Prostate gland (tissue), 2 donors: Measurements from ENCODE around the gene SIK2. TPM values are rescaled to one million over a fixed set of nuclear protein-coding genes. Genes with fewer than 3 reads are reported as not detected.

Experiments
- DNase-seq: peaks from one replicate; pipeline ENCODE4 v3.0.0-alpha.2; 2019; ENCODE audit warnings: low spot score
- H3K27ac ChIP-seq, 2 donors: fragments of 200-600 bp; sonication (generic); 2 replicates each; pipeline ENCODE4 v1.5.1; 2017 to 2019
- H3K27me3 ChIP-seq: fragments of 200-600 bp; sonication (generic); replicated peaks from 2 replicates; pipeline ENCODE4 v1.5.1; 2019; ENCODE audit not compliant: insufficient read depth
- H3K36me3 ChIP-seq, 2 donors: fragments of 200-600 bp; sonication (generic); 1 replicate in 1 of 2; 2 replicates in 1 of 2; pipeline versions ENCODE4 v1.5.1 to v1.8.1; 2017 to 2019
- H3K4me1 ChIP-seq: fragments of 200-600 bp; sonication (generic); replicated peaks from 2 replicates; pipeline ENCODE4 v1.5.1; 2019
- H3K4me3 ChIP-seq, 2 donors: fragments of 200-600 bp; sonication (generic); 2 replicates each; pipeline ENCODE4 v1.5.1; 2017 to 2019
- H3K9me3 ChIP-seq: fragments of 200-600 bp; sonication (generic); 2 replicates; pipeline ENCODE4 v1.5.1; 2017
- CTCF ChIP-seq, 4 experiments: fragments of 200-600 bp in 2 of 4; fragments of 450-650 bp in 2 of 4; sonication (generic) in 2 of 4; IDR thresholded peaks; 1 replicate in 3 of 4; 2 replicates in 1 of 4; pipeline ENCODE4 v1.5.1; 2016 to 2019; ENCODE audit warnings: antibody characterized with exemption in 4 of 4, mild to moderate bottlenecking in 2 of 4, moderate library complexity in 2 of 4
- POLR2A ChIP-seq: fragments of 450-650 bp; IDR thresholded peaks from one replicate; pipeline ENCODE4 v1.6.1; 2016; ENCODE audit warnings: antibody characterized with exemption, mild to moderate bottlenecking
- POLR2AphosphoS5 ChIP-seq: sonication (generic); formaldehyde crosslinking; IDR thresholded peaks from one replicate; pipeline ENCODE4 v1.6.1; 2017; ENCODE audit warnings: antibody characterized with exemption
- WGBS: methylation state at CpG from one replicate; pipeline ENCODE4 v1.1.5; 2018; 5-methylcytosine and 5-hydroxymethylcytosine counted together
- intact Hi-C: fragments of 100-400 bp; cut with DNase I; formaldehyde crosslinking; loops from one replicate; pipeline ENCODE4 v1.14.2; 2022
- total RNA-seq, 2 donors: library from RNA; depleted of rRNA; stranded (reverse); fragments of >200 nt; gene quantifications; one replicate each; pipeline ENCODE4 v1.1.0, GENCODE V29; 2016

SIK2 gene
- total RNA-seq, 2 donors from 2014 or later, result 13.0 to 18.7 TPM

GRCh38 chr11:111733016-111733415 lies 130.8 kb downstream of the SIK2 start:
- peak overlapping the region; percentile 82 to 83 for H3K27ac ChIP-seq
- H3K4me1 ChIP-seq, result peaks cover 14% of the 10 kb centered on the region
- no peaks in the 10 kb centered on the region for H3K27me3 ChIP-seq
- H3K36me3 ChIP-seq, result no peaks in the 10 kb centered on the region
- TF ChIP-seq CTCF (IDR thresholded peaks at IDR 0.05), result no peak
- no peak for TF ChIP-seq POLR2A
- peak; percentile 6 for TF ChIP-seq POLR2AphosphoS5
- WGBS, result 48% methylated on average over 7 of the region's 7 CpGs
- H3K9me3 ChIP-seq, result no peaks in the 10 kb centered on the region
- DNase-seq, result no peak
- intact Hi-C loops, result no loop called here
- H3K4me3 ChIP-seq, result no peak overlapping the region

GRCh38 chr11:111733611-111734088 lies 131.4 kb downstream of the SIK2 start:
- Histone ChIP-seq H3K9me3 (no peaks in the 10 kb centered on the region), H3K4me1 (peaks cover 14% of the 10 kb centered on the region), H3K36me3 (no peaks in the 10 kb centered on the region), H3K4me3 (no peak overlapping the region), H3K27ac (peak overlapping the region; percentile 82 to 83), H3K27me3 (no peaks in the 10 kb centered on the region)
- 54% methylated on average over 9 of the region's 9 CpGs for WGBS
- intact Hi-C loops, result no loop called here
- TF ChIP-seq CTCF (IDR thresholded peaks at IDR 0.05), result no peak
- no peak for TF ChIP-seq POLR2A
- no peak for TF ChIP-seq POLR2AphosphoS5
- DNase-seq, result no peak

- Histone ChIP-seq H3K27me3 (no peaks in the 10 kb centered on the region), H3K4me1 (peaks cover 14% of the 10 kb centered on the region), H3K9me3 (no peaks in the 10 kb centered on the region), H3K4me3 (no peak overlapping the region), H3K36me3 (no peaks in the 10 kb centered on the region), H3K27ac (peak overlapping the region; percentile 82 to 83)
- DNase-seq, result no peak
- no peak for TF ChIP-seq CTCF (IDR thresholded peaks at IDR 0.05)
- TF ChIP-seq POLR2A, result no peak
- TF ChIP-seq POLR2AphosphoS5, result no peak
- intact Hi-C loops, result no loop called here
- 77% methylated on average over 6 of the region's 8 CpGs for WGBS
These were observed 132.1 kb downstream of the SIK2 start for GRCh38 chr11:111734101-111734953.

GRCh38 chr11:111734954-111735261 lies 132.7 kb downstream of the SIK2 start:
- TF ChIP-seq CTCF (IDR thresholded peaks at IDR 0.05) (no peak), POLR2A (no peak), POLR2AphosphoS5 (no peak)
- Histone ChIP-seq H3K9me3 (no peaks in the 10 kb centered on the region), H3K36me3 (no peaks in the 10 kb centered on the region), H3K4me1 (peaks cover 14% of the 10 kb centered on the region), H3K4me3 (no peak overlapping the region), H3K27me3 (no peaks in the 10 kb centered on the region), H3K27ac (peak overlapping the region; percentile 82 to 83)
- no peak for DNase-seq
- 57% methylated on average over 6 of the region's 6 CpGs for WGBS
- intact Hi-C loops, result no loop called here
